GM18526 (cell line): ENCODE results near the gene TMEM101.

Experiments
- POLR2A ChIP-seq: IDR thresholded peaks from 3 replicates; pipeline ENCODE4 v1.6.1; 2011; ENCODE audit not compliant: insufficient read length; ENCODE audit errors: extremely low read depth

The TMEM101 gene

DNA sequence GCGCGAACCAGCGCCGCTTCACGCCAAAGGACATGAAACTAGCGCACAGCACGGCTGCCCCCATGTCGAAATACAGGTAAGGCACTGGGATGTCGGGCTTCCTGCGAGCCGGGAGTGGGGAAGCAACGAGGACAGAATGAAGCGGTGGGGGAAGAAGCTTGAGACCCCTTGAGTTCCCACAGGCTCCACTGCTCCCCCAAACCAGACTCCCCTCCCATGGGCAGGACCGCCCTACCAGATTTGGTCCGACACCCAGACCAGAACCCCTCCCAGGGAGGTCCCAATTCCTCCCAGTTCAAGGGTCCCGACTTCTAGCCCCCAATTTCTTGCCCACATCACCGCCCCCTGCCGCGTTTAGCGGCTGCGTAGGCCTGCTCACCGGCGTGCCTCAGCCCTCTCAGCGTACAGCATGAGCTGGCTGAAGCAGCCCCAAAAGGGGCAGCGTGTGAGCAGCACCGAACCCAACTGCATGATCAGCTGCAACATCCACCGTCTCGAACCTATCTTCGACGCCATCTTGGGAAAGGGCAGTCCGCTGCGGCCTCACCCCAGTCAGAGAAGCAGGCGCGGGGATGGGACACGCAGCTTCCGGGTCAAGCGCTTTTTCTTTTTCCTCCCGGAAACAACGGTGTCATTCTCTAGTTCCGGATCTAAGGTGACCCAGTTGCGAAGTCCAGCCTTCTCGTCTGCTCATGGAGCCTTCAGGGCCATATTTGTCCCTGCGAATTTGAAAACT lies at the start of gene TMEM101:
TSS of gene TMEM101 (minus strand) at position 527 of the 736 bp plus-strand sequence. CDS start at position 516, 11 bp downstream.
- TF ChIP-seq POLR2A = peak; percentile 68

DNA sequence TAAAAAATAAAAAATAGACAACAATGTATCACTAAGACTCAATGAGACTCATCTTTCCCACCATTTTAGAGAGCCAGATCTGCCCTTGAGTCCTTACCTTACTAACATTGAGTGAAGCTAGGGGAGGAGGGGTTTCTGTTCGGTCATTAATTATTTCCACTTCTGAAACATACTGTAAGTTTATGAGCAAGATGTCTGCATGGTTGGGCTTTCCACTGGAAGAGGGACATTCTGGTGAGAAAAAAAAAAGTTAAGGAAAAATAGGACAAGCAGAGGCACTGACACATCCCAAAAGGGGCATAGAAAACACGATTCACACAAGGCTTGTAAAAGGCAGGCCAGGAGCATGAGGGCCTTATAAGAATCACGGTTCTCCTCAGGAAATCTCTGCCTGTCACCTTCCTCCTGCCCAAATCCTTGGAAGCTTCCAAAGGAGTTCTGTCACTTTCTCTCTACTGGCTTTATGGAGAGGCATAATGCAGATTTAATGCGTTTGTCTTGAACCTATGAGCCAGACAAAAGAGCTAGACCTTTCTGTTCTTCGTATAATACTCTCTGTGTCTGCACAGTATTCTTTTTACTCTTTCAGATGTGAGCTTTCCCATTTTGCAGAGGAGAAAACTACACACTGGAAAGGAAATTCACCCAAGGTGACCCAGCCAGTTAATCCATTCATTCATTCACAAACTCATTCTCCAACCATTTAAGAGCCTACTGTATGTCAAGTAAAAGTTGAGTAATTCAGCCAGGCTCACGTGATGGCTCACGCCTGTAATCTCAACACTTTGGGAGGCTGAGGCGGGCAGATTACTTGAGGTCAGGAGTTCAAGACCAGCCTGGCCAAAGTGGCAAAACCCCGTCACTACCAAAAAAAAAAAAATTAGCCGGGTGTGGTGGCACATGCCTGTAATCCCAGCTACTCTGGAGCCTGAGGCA lies 49.2 kb upstream of the TMEM101 start:
- no peak for TF ChIP-seq POLR2A

DNA sequence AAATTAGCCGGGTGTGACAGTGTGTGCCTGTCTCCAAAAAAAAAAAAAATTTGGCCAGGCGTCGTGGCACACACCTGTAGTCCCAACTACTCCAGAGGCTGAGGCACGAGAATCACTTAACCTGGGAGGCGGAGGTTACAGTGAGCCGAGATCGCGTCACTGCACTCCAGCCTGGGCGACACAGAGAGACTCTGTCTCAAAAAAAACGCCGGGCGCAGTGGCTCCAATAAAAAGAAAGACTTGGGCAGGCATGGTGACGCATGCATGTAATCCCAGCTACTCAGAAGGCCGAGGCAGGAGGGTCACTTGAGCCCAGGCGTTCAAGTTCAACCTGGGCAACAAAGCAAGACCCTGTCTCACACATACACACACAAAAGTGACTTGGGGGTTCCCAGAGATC lies 48.1 kb upstream of the TMEM101 start:
- TF ChIP-seq POLR2A = no peak

DNA sequence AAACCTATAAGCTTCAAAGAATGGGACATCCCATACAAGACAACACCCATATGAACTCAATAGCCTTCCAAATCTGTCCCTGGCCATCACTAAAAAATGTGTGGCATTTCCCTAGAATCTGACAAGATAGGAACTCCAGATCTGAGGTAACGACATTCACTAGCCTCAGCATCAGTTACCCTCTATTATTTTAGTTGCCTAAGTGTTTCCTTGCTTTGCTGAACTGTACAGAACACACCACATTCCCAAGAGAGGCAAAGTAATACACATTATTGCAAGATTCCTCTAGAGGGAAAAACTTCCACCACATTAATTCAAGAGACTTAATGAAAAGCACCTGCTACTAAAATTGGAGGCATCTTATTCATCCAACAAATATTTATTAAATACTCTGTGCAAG lies 46.7 kb upstream of the TMEM101 start:
- no peak for TF ChIP-seq POLR2A

DNA sequence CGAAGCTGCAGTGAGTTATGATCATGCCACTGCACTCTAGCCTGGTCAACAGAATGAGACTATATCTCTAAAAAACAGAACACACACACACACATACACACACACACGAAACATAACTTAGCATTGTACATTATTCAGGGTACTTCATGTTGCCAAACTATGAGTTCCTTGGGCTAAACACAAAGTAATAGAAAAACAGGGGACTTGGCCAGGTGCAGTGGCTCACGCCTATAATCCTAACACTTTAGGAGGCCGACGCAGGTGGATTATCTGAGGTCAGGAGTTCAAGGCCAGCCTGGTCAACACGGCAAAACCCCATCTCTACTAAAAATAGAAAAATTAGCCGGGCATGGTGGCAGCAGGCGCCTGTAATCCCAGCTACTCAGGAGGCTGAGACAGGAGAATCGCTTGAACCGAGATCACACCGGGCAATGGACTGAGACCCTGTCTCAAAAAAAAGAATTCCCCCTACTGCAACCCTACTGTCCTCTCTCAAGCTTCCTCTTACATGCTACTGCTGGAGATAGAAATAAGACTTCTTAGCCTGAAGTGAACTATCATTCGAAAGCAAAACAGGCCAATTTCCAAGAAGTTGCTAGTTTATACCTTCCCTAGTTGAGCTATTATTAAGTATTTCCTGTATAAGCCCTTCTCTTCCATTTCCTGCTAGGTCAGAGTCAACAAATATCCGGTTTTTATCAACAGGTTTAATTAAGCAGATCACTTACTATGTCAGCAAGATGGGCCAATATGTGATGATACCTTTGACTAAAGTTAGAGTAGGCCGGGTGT lies 44.5 kb upstream of the TMEM101 start:
- no peak for TF ChIP-seq POLR2A

DNA sequence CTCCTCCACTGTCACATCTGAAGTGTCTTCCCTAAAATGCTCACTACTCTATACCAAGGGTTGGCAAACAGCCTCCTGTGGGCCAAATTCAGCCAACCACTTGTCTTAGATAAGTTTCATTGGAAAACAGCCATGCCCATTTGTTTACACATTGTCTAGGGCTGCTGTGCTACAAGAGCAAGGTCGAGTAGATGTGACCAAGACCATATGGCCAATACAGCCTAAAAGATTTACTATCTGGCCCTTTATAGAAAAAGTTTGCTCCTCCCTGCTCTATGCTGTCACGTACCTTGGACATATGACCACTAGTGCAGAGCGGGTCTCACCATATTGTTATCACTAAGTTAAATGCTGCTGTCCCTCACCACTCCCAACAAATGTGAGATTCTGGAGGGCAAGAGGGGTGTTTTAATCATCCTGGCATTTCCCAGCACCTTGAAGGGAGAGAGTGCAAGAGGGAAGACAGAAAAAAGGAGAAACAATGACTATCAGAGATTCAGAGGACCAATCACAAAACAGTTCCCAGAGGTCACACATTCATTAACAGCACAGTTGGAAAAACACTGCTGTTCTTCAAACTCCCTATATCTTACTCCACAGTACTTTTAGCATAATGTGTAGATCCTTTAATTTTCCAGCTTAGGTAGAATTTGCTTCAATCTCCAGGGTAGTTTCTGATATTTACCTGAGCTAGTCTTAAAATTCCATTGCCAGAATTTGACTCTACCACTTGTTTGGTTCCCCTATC lies 38.5 kb upstream of the TMEM101 start:
- TF ChIP-seq POLR2A = no peak

DNA sequence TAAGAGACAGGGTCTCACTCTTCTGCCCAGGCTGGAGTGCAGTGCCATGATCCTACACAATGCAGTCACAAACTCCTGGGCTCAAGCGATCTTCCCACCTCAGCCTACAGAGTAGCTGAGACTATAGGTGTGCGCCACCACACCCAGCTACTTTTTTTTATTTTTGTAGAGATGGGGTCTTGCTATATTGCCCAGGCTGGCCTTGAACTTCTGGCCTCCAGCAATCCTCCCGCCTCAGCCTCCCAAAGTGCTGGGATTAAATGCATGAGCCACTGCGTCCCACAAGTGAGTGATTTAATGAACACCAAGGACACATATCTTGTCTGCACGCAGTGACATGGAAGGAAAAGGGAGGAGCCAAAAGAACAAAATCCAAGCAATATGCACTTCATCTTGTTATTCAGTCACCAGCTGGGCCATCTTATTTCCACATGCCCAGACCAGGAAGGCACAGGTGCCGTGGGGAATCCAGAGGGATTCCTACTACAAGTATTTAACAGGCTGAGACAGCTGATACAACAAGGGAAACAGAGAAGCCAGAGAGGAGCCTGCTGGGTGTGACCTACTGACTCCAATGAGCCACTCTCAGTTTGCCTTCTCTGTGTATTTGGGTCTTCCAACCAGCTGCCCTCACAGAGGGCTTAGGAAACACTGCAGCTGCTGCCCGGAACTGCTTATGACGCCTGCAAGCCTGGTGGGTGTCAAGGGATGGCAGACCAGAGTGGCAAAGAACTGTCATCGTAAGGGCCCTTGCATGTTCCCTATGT lies 34.7 kb upstream of the TMEM101 start:
- no peak for TF ChIP-seq POLR2A

DNA sequence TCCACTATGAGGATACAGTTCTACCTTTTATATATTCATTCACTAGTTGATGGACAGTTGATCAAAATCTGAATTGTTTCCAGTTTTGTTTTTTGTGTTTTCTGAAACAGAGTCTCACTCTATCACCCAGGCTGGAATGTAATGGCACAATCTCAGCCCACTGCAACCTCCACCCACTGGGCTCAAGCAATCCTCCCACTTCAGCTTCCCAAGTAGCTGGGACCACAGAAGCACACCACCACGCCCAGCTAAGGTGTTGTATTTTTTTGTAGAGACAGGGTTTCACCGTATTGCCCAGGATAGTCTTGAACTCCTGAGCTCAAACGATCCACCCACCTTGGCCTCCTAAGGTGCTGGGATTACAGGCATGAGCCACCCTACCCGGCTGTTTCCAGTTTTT lies 30.7 kb upstream of the TMEM101 start:
- no peak for TF ChIP-seq POLR2A

DNA sequence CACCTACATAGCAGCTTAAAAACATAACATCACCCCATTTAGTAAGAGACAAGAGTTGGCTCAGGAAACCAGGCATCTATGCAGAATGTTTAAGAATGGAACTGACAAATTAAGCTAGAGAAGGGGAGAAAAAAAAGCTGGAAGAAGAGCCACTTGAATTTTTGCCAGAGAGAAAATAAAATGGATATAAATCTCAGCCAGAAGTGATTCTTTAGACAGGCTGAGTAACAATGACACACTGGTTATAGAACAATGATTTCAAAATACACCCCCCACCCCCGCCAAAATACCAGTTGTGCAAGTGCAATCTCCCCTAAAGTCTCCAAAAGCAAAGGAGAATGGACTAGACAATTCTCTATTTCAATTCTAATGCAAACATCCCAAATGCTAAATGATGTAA lies 29.3 kb upstream of the TMEM101 start:
- no peak for TF ChIP-seq POLR2A

DNA sequence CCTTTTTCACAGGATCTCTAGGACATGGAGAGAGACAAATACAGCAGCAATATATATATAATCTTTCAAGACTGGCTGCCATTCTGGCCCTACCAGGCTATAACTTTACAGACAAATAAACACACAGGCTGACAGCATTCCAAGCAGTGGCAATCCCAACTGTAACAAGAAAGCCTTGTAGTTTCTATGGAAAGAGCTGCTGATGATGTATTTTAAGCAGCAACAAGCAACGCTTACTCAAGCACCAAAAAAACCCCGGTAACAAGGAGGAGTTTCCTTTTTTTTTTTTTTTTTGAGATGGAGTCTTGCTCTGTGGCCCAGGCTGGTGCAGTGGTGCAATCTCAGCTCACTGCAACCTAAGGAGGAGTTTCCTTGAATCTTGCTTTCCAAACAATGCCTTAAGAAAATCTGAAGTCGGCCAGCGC lies 28.5 kb upstream of the TMEM101 start:
- no peak for TF ChIP-seq POLR2A

DNA sequence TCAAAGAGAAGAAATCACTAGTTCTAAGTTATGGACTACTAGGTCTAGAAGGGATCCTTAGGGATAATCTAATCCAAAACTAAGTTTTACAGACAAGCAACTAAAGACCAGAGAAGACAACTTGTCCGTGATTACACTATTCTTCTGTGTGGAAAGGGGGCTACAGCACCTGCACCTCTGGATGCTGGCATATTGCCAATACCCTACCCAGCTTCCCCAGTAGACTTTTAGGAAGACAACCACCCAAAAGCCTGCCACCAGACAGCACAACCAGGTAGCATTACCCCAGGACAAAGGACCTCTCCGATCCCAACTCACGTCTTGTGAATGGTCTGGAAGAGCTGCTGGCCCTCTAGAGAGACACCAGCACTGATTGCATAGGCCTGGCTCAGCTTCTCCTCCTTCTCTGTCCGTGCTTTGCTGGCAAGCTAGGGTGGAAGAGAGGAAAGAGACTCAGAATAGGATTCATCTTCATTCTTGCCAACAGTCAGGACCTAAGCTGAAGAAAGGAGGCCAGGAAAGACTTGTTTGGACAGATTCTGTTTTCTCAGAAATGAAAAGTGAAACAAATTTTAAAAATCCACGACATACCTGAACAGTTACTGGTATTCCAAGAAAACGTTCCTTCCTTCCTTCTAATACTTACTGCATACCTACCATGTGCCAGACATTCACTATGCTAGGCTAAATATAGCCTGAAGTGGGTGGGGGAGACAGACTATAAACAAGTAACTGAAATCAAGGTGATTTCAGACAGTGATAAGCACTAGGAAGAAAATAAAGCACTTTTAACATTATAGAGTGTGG lies 25.3 kb upstream of the TMEM101 start:
- no peak for TF ChIP-seq POLR2A

DNA sequence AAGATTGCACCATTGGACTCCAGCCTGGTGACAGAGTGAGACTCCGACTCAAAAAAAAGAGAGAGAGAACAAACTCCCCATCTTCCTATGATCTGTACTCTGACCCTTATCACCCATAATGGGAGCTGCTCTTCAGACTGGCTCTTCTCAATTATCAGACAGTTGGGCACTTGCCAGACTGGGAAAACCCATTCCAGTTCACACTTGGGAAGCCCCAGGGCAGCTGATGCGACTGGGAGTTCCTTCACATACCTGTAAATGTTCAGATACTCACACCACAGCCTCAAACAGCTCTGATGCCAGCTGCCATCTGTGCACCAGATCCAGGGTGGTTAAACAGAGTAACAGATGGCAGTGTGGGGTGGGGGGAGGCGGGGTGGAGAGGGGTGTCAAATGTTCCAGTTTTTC lies 23.8 kb upstream of the TMEM101 start:
- TF ChIP-seq POLR2A = no peak

DNA sequence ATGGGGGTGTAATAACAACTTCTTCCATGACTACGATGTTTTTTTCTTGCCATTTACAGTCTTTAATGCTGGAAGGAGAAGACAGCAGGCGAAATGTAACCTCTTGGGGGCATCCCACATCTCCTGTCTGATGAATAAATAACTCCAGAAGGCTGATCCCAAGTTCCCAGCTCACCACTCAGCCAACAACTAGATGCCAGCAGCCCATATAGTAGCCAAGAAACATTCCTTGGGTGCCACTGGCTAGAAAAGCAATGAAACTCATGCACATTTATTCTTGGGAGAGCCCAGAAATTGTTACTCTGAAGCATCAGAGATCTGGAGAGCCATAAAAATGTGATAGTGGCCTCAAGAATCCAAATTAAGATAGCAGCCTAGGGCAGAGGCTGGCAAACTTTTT lies 22.7 kb upstream of the TMEM101 start:
- no peak for TF ChIP-seq POLR2A
